GM19043 (cell line): ENCODE results near the gene CASP8.

Source experiments
- ATAC-seq: cut with Tn5 transposase; IDR thresholded peaks from one replicate; pipeline ENCODE4 v1.9.1; 2021; ENCODE audit warnings: low read depth; ENCODE audit not compliant: unreplicated experiment

Gene CASP8

GRCh38 chr2:201320701-201321100 lies 60.4 kb downstream of the CASP8 start:
- ATAC-seq, result no peak

GRCh38 chr2:201322772-201323171 lies 62.4 kb downstream of the CASP8 start:
- ATAC-seq, result no peak

GRCh38 chr2:201327678-201328077 lies 67.3 kb downstream of the CASP8 start:
- no peak for ATAC-seq

- no peak for ATAC-seq
Measured at GRCh38 chr2:201329409-201329808, 69.1 kb downstream of the CASP8 start.
